GM19099 (cell line): ENCODE results near the gene GMDS.

Experiments
- POLR2A ChIP-seq: IDR thresholded peaks from 3 replicates; pipeline ENCODE4 v1.6.1; 2011; ENCODE audit warnings: low read depth; ENCODE audit not compliant: insufficient read length; ENCODE audit errors: extremely low read depth

The GMDS gene

DNA sequence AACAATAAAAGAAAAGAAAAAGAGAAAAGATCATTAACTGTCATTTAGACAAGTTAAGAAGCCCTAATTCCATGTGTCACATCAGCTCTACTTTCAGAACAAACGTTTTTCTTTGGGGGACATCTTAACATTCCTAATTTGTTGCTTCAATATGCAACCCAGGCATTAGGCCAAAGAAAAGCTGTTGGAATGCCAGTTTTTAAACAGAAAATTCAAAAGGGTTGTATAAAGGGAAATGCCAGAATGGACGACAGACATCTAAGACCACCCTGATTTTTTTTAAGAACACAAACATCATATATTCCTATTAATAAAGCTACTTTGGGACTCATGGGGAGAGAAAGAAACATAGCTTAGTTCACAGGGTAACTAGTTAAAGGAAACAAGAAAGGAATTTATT is 315.0 kb downstream of the GMDS start:
- no peak for TF ChIP-seq POLR2A

GRCh38 chr6:1929931-1930330 is 315.5 kb downstream of the GMDS start:
- no peak for TF ChIP-seq POLR2A

GRCh38 chr6:1925743-1926430 is 319.5 kb downstream of the GMDS start:
- no peak for TF ChIP-seq POLR2A

DNA sequence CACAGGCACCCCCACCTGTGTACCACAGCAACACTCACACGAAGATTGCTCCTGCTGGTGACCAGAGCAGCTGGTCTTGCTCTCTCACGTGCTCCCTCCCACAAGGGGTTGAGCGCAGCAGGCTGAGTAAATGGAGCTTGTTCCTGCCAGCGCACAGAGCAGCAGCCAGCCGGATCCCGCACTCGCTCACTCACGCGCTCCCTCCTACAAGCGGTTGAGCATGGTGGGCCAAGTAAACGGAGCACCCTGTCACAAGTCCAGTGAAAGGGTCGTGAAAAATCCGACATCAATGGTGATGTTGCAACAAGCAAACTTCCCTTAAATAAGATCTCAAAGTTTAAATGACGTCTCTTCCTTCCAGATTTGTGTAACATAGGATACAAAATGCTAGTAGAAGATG is 322.0 kb downstream of the GMDS start:
- TF ChIP-seq POLR2A, result no peak

DNA sequence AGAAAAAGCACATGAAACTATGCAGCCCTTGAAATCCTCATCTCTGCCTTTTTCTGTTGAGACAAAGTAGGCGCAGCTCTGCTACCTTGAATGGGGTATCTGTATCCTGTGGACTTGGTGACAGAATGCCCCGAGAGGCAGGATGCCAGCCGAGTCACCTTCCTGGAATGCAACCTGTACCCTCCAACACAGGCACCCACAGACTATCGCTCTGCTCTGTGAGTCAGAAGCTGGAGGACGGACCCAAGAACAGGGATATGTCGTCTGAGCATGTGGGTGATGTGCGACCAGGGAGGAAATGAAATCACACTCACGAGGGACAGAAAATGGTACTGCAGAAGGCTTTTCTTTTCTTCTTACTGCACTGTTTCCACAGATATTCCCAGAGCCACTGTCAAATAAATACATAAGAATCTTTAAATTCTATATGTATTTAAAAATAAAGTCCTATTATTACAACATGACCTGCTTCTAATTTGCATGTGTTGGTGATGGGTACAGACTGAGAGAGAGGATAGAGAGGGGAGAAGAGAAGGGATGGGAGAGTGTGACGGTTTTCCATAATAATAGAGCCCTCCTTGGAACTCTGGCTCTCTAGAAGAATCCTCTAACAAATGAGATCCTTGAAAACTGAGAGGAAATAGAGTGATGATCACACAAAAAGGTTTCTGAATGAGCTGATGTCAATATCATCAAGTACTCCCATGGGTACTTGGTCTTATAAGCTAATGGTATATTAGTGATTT is 327.6 kb downstream of the GMDS start:
- TF ChIP-seq POLR2A, result no peak

DNA sequence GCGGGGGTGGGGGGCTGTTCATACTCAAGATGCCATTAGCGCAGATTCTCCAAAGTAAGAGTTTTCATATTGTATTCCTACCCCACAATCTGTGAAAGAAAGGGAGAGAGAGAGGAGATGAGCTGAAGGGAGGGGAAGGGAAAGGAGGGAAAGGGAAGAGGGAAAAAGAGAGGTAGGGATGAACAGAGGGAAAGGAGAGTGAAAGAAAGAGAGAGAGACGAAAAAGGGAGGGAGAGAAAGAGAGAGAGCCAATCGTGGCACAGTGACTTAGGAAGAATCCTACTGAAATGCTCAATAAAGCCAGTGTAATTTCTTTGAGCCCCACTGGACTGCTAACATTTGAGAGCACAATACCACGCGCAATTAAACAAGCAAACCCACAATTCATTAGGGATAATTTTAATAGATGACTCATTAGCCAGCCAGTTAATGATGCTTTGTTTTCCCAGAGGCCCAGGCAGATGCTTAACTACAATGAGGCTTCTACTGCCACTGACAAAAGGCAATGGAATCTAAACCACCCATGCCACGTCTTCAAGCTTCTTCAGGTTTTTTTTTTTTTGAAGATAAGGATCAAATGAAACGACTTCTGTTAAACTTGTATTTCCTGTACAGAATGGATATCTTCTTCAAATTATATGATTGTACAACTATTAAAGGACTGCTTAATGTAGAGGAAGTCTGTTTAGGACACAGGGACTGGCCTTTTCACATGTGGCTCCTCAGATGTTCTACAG is 328.9 kb downstream of the GMDS start:
- TF ChIP-seq POLR2A, result no peak

GRCh38 chr6:1915226-1915625 is 330.2 kb downstream of the GMDS start:
- TF ChIP-seq POLR2A, result no peak

- TF ChIP-seq POLR2A, result no peak
Measured at GRCh38 chr6:1913577-1913976, 331.8 kb downstream of the GMDS start.

DNA sequence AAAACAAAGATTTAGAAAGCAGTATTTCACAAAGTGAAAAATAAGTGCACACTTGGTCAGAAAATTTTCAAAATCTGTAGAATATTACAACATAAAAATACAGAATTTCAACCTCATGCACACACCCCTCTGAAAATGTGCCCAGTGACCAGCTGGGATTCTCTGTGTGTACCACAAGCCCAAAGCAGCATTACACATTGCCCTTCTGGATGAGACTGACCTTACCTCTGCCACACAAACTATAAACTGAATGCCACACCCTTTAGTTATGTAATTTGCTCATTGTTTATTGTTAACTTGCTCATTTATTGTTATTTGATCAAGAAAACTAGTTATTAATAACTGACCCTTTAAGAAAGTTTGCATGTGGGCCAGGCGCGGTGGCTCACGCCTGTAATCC is 332.7 kb downstream of the GMDS start:
- no peak for TF ChIP-seq POLR2A

- TF ChIP-seq POLR2A, result no peak
Measured at GRCh38 chr6:1911474-1911873, 333.9 kb downstream of the GMDS start.

DNA sequence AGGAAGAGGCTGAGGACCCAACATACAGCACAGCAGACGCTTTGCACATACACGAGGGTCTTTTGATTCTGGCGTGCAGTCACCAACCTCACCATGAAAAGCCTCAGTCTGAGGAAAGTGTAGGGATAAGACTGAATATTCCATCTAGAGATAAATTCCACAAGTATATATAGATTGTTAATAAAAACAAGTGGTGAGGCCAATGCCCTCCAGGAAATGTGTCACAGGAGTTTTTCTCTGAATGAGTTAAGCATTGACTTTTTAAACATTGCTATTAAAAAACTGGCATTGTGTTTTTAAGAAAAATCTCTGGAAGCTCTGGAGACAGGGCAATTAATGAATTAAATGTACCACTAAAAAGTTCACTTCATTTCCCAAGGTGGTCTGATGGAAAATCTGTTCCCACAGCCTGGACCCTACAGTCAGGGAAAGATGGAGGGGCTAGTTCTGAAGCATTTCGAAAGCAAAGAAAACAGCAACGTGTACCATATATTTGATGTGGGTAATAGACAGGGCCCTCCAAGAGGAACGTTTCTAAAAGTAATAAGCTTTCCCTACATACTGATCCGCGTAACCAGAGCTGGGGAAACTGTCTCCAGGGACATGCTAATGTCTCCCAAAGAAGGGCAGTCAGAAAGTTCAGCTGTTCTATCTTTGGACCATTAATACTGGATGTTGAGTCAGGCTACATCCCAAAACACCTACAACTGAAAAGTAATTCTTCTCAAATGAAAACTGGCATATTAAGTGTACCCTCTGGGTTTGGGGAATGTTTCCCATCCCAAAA is 334.6 kb downstream of the GMDS start:
- TF ChIP-seq POLR2A, result no peak

DNA sequence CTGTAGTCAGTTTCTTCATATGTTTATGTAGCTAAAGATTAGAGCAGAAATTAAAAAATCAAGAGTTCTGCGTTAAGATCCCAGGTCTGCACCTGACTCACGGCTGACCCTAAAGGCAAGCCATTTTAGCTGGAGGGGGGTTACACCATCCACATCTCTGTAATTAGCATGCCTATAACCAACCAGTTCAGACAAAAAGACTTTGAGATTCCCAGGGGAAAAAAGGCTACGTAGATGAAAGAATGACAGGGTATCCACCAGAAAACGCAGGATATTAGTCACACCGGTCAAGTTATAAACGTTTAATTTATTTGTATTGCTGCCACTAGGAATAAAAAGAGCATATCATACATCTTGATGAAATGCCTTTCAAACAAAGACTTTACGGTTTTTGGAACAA is 336.6 kb downstream of the GMDS start:
- TF ChIP-seq POLR2A, result no peak

DNA sequence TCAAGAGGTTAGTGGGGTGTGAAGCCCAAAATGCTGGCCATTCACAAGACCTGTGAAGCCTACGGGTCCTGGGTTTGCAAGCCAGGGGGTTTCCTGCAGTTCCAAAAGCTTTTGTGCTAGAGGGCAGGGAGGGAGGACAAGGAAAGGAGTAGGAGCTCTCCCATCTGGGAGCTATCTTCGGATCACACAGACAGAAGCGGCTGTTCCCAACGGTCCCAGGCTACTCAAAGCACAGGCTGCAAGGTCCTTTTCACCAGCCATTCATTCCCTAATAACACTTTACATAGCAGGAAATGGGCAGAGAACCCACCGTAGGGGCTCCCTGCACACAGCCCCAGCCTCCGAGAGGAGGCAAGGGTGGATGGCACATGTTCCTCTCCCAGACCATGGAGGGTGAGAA is 338.8 kb downstream of the GMDS start:
- TF ChIP-seq POLR2A, result no peak

- TF ChIP-seq POLR2A, result no peak
Measured at GRCh38 chr6:1906014-1906413, 339.4 kb downstream of the GMDS start.

DNA sequence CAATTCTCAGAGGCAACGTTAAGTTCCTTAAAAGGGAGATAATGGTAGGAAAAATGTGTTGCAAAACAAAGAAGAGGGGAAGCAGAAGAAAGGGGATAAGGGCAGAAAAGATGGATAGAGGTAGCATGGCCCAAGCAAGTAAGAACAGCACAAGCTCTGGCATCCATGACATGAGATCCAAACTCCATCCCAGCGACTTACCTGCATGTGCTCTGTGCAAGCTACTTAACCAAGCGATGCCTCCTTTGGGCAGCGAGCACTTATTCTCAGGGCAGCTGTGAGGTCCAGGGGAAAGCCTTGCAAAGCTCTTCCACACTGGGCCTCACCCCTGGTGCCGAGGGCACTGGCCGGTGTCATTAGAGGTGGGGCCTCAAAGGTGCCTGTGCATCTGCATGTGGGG is 340.5 kb downstream of the GMDS start:
- no peak for TF ChIP-seq POLR2A

- TF ChIP-seq POLR2A, result no peak
Measured at GRCh38 chr6:1904466-1904799, 341.0 kb downstream of the GMDS start.
